NCI-H82 (cell line): Measurements from ENCODE around the gene WNK2.

Experiments used
- DNase-seq: peaks from one replicate; lab custom pipeline; 2025; lab: John Stamatoyannopoulos, UW

WNK2 gene

GRCh38 chr9:93266521-93267001 lies 82.6 kb downstream of the WNK2 start:
- no peak for DNase-seq

- DNase-seq: no peak
Measured at GRCh38 chr9:93267091-93267541, 83.2 kb downstream of the WNK2 start.

- no peak for DNase-seq
Measured at GRCh38 chr9:93267681-93268505, 84.0 kb downstream of the WNK2 start.

- no peak for DNase-seq
Measured at GRCh38 chr9:93268551-93269314, 84.8 kb downstream of the WNK2 start.

- no peak for DNase-seq
Measured at GRCh38 chr9:93270976-93271375, 87.0 kb downstream of the WNK2 start.

GRCh38 chr9:93276973-93277372 lies 93.0 kb downstream of the WNK2 start:
- DNase-seq: no peak

- DNase-seq: no peak
Measured at GRCh38 chr9:93278144-93278543, 94.2 kb downstream of the WNK2 start.

GRCh38 chr9:93280661-93281259 lies 96.8 kb downstream of the WNK2 start:
- DNase-seq: no peak

GRCh38 chr9:93286252-93287188 lies 102.6 kb downstream of the WNK2 start:
- DNase-seq: no peak

GRCh38 chr9:93287189-93287552 lies 103.2 kb downstream of the WNK2 start:
- no peak for DNase-seq

- no peak for DNase-seq
Measured at GRCh38 chr9:93287593-93287992, 103.7 kb downstream of the WNK2 start.

- no peak for DNase-seq
Measured at GRCh38 chr9:93288341-93288740, 104.4 kb downstream of the WNK2 start.

- DNase-seq: no peak
Measured at GRCh38 chr9:93288891-93289883, 105.2 kb downstream of the WNK2 start.

GRCh38 chr9:93290495-93291434 lies 106.8 kb downstream of the WNK2 start:
- DNase-seq: no peak

- DNase-seq: no peak
Measured at GRCh38 chr9:93291536-93292287, 107.8 kb downstream of the WNK2 start.

GRCh38 chr9:93292288-93292615 lies 108.3 kb downstream of the WNK2 start:
- no peak for DNase-seq

GRCh38 chr9:93292664-93293328 lies 108.9 kb downstream of the WNK2 start:
- no peak for DNase-seq

GRCh38 chr9:93294011-93294410 lies 110.1 kb downstream of the WNK2 start:
- DNase-seq: no peak
